GM21825 (cell line): ENCODE data around the gene ISYNA1.
A peak's percentile ranks its signal among the peaks of the same experiment; 100 is the strongest.

Experiments
- ATAC-seq: cut with Tn5 transposase; IDR thresholded peaks from one replicate; pipeline ENCODE4 v1.9.1; 2021; ENCODE audit warnings: mild to moderate bottlenecking, moderate library complexity; ENCODE audit not compliant: unreplicated experiment

The ISYNA1 gene

GRCh38 chr19:18445262-18445948 is 7.5 kb upstream of the ISYNA1 start:
- no peak for ATAC-seq

GRCh38 chr19:18444513-18444912 is 6.6 kb upstream of the ISYNA1 start:
- ATAC-seq = no peak

- ATAC-seq = no peak
Observed at GRCh38 chr19:18443831-18444230, 5.9 kb upstream of the ISYNA1 start.

GRCh38 chr19:18443406-18443805 is 5.5 kb upstream of the ISYNA1 start:
- ATAC-seq = no peak

- no peak for ATAC-seq
Observed at GRCh38 chr19:18442941-18443340, 5.0 kb upstream of the ISYNA1 start.

GRCh38 chr19:18441804-18442788 is 4.2 kb upstream of the ISYNA1 start:
- ATAC-seq = no peak

- ATAC-seq = no peak
Observed at GRCh38 chr19:18440936-18441803, 3.2 kb upstream of the ISYNA1 start.

- no peak for ATAC-seq
Observed at GRCh38 chr19:18440415-18440877, 2.5 kb upstream of the ISYNA1 start.

GRCh38 chr19:18439910-18440237 is 1.9 kb upstream of the ISYNA1 start:
- no peak for ATAC-seq

GRCh38 chr19:18439025-18439909 is 1.3 kb upstream of the ISYNA1 start:
- ATAC-seq = no peak

GRCh38 chr19:18438331-18439024 is 545 bp upstream of the ISYNA1 start:
- no peak for ATAC-seq

- ATAC-seq = peak; percentile 40
Observed at GRCh38 chr19:18436671-18437490, 1.1 kb downstream of the ISYNA1 start.

- ATAC-seq = no peak
Observed at GRCh38 chr19:18435842-18436670, 1.9 kb downstream of the ISYNA1 start.

GRCh38 chr19:18435178-18435841 is 2.6 kb downstream of the ISYNA1 start:
- no peak for ATAC-seq

- no peak for ATAC-seq
Observed at GRCh38 chr19:18434411-18435175, 3.3 kb downstream of the ISYNA1 start.

- no peak for ATAC-seq
Observed at GRCh38 chr19:18433735-18434398, 4.1 kb downstream of the ISYNA1 start.
